Panc1 (cell line): Measurements from ENCODE around the gene MCAM. TPM values are rescaled to one million over a fixed set of nuclear protein-coding genes. Genes with fewer than 3 reads are reported as not detected.

ENCODE experiments used
- ATAC-seq: fragments of 200-7000 bp; cut with Tn5 transposase; 2 replicates; pipeline ENCODE4 v1.9.1; 2020; ENCODE audit warnings: mild to moderate bottlenecking, moderate library complexity
- BruUV-seq: library from RNA; stranded (reverse); fragments of 400-500 nt; replicated peaks from 2 replicates; lab custom pipeline; 2021; lab: Mats Ljungman, UMichigan
- CTCF ChIA-PET: fragments of 300-600 bp; sonication (Branson Sonifier 250); formaldehyde crosslinking; loops from one replicate; lab custom pipeline; 2022; ENCODE audit warnings: antibody characterized with exemption; lab: Charles Lee
- POLR2A ChIA-PET: fragments of 300-600 bp; sonication (Branson Sonifier 250); formaldehyde crosslinking; loops from one replicate; lab custom pipeline; 2022; ENCODE audit warnings: antibody characterized with exemption; lab: Charles Lee
- DNase-seq: peaks from one replicate; pipeline ENCODE4 v3.0.0-alpha.2; 2010; ENCODE audit warnings: low read depth, low spot score
- H3K27ac ChIP-seq: 2 replicates; pipeline ENCODE4 v1.5.1; 2011; ENCODE audit warnings: mild to moderate bottlenecking, low read length, inconsistent platforms
- H3K27me3 ChIP-seq: fragments of 200-500 bp; sonication (Bioruptor generic); 2 replicates; pipeline ENCODE4 v1.6.0; 2014; ENCODE audit warnings: low read length, inconsistent platforms; ENCODE audit not compliant: control insufficient read depth, insufficient read depth
- H3K36me3 ChIP-seq: fragments of 200-500 bp; sonication (Bioruptor generic); 2 replicates; pipeline ENCODE4 v1.5.1; 2014; ENCODE audit warnings: inconsistent platforms, mild to moderate bottlenecking, low read length, moderate library complexity; ENCODE audit not compliant: control insufficient read depth, insufficient read depth
- H3K4me1 ChIP-seq: 2 replicates; pipeline ENCODE4 v1.5.1; 2011; ENCODE audit warnings: inconsistent platforms, mild to moderate bottlenecking, low read length, moderate library complexity; ENCODE audit not compliant: control insufficient read depth, insufficient read depth
- H3K4me3 ChIP-seq, 2 experiments: 2 replicates each; pipeline ENCODE4 v1.5.1; 2011 to 2012; ENCODE audit warnings: low read depth in 2 of 2, low read length in 2 of 2, mild to moderate bottlenecking in 2 of 2, inconsistent platforms in 1 of 2, moderate library complexity in 1 of 2
- H3K9me3 ChIP-seq: fragments of 200-500 bp; sonication (Bioruptor generic); 2 replicates; pipeline ENCODE4 v1.5.1; 2014; ENCODE audit warnings: low read depth, mild to moderate bottlenecking, inconsistent platforms, low read length, moderate library complexity; ENCODE audit not compliant: control insufficient read depth, insufficient read depth
- CTCF ChIP-seq: fragments of 450-650 bp; IDR thresholded peaks from 2 replicates; pipeline ENCODE4 v1.5.1; 2017; ENCODE audit warnings: mild to moderate bottlenecking
- POLR2AphosphoS5 ChIP-seq: IDR thresholded peaks from 2 replicates; pipeline ENCODE4 v1.6.1; 2012; ENCODE audit warnings: mild to moderate bottlenecking, low read depth, low read length, moderate library complexity
- SIN3A ChIP-seq: IDR thresholded peaks from 2 replicates; pipeline ENCODE4 v1.6.1; 2012; ENCODE audit warnings: low read depth, mild to moderate bottlenecking, low read length, moderate library complexity, borderline replicate concordance; ENCODE audit not compliant: insufficient read depth
- TCF7L2 ChIP-seq: IDR thresholded peaks from 2 replicates; pipeline ENCODE4 v1.6.1; 2011; ENCODE audit warnings: mild to moderate bottlenecking, low read depth, low read length, inconsistent platforms
- in situ Hi-C: cut with HindIII; loops from 2 replicates; pipeline ENCODE4 v1.10.0; 2016; ENCODE audit warnings: low sequenced_read_pairs, low pct_unique_long_range_greater_than_20kb
- intact Hi-C: fragments of 100-400 bp; cut with micrococcal nuclease; formaldehyde crosslinking; loops from one replicate; pipeline ENCODE4 v1.10.0; 2022; ENCODE audit not compliant: unreplicated experiment
- total RNA-seq: library from RNA; stranded (reverse); gene quantifications from one replicate; pipeline ENCODE4 v1.2.1, GENCODE V29; 2021; ENCODE audit not compliant: unreplicated experiment
- TF ChIP-seq, protein P1 (sequence below), 2 experiments: IDR thresholded peaks; 2 replicates each; pipeline ENCODE4 v1.6.1; 2011 to 2012; ENCODE audit warnings: low read depth in 2 of 2, control low read depth in 1 of 2, low read length in 1 of 2, mild to moderate bottlenecking in 1 of 2, moderate library complexity in 1 of 2; ENCODE audit not compliant: insufficient read depth in 1 of 2

MCAM gene
- total RNA-seq, 1 experiment from 2014 or later, result 27.2 TPM

DNA sequence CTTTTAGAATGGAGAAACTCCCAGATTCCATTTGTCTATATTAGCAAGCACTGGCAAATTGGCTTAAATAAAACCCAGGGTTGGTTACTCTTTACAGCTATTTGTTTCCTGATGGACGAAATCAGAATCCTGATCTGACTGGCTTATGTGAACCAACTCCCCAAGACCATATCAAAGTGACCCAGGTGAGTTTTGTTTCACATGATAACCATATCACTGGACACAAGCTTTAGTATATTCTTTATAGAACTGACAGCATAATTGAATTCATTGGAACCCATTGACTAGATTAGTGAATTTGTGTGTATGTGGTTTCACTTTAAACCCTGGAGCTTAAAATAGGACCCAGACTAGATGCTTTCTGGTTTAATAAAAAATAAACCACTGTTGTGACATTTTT is 39.3 kb downstream of the MCAM start:
- TF ChIP-seq CTCF (no peak), TCF7L2 (no peak), SIN3A (no peak), POLR2AphosphoS5 (no peak)
- TF ChIP-seq, protein P1, sequence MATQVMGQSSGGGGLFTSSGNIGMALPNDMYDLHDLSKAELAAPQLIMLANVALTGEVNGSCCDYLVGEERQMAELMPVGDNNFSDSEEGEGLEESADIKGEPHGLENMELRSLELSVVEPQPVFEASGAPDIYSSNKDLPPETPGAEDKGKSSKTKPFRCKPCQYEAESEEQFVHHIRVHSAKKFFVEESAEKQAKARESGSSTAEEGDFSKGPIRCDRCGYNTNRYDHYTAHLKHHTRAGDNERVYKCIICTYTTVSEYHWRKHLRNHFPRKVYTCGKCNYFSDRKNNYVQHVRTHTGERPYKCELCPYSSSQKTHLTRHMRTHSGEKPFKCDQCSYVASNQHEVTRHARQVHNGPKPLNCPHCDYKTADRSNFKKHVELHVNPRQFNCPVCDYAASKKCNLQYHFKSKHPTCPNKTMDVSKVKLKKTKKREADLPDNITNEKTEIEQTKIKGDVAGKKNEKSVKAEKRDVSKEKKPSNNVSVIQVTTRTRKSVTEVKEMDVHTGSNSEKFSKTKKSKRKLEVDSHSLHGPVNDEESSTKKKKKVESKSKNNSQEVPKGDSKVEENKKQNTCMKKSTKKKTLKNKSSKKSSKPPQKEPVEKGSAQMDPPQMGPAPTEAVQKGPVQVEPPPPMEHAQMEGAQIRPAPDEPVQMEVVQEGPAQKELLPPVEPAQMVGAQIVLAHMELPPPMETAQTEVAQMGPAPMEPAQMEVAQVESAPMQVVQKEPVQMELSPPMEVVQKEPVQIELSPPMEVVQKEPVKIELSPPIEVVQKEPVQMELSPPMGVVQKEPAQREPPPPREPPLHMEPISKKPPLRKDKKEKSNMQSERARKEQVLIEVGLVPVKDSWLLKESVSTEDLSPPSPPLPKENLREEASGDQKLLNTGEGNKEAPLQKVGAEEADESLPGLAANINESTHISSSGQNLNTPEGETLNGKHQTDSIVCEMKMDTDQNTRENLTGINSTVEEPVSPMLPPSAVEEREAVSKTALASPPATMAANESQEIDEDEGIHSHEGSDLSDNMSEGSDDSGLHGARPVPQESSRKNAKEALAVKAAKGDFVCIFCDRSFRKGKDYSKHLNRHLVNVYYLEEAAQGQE (IDR thresholded peaks at IDR 0.05; ENCODE audit: insufficient read depth in 1 of 2, low read depth in 2 of 2, low read length in 1 of 2), result no peak
- Histone ChIP-seq H3K9me3 (no peaks in the 10 kb centered on the region), H3K4me1 (no peaks in the 10 kb centered on the region), H3K27ac (no peak overlapping the region), H3K36me3 (peaks cover 24% of the 10 kb centered on the region; the same call in 1 of the 2 replicates), H3K4me3 (no peak overlapping the region), H3K27me3 (no peaks in the 10 kb centered on the region)
- intact Hi-C loops (no loop called here), in situ Hi-C loops (no loop called here)
- ChIA-PET CTCF (interaction anchor here (1.1 kb wide), 1 partner anchor 81 kb away, joined by 3 read pairs; no protein-coding TSS in a partner anchor), POLR2A (no interaction called here)
- BruUV-seq, result TSS peak; percentile 42
- DNase-seq (no peak), ATAC-seq (no peak)

DNA sequence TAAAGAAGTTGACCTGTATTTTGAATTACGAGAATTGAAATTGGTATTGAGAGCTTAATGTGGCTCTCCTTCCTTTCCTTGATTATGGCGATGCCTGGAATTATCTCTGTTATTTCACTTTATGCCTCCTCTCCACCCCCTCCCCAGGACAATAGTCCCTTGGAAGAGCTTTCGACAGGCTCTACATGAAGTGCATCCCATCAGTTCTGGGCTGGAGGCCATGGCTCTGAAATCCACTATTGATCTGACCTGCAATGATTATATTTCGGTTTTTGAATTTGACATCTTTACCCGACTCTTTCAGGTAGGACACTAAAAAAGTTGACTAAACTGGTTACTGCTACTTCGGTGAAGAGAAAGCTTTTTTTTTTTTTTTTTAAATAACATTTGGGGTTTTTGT is 43.2 kb downstream of the MCAM start:
- intact Hi-C loops (no loop called here), in situ Hi-C loops (no loop called here)
- CTCF ChIA-PET, result no interaction called here
- TF ChIP-seq, protein P1 (IDR thresholded peaks at IDR 0.05; ENCODE audit: insufficient read depth in 1 of 2, low read depth in 2 of 2, low read length in 1 of 2), result no peak
- no peak for TF ChIP-seq CTCF
- TF ChIP-seq POLR2AphosphoS5, result no peak
- TF ChIP-seq SIN3A, result no peak
- TF ChIP-seq TCF7L2, result no peak
- Histone ChIP-seq H3K4me3 (no peak overlapping the region), H3K36me3 (peaks cover 17% of the 10 kb centered on the region; the same call in 1 of the 2 replicates), H3K27me3 (no peaks in the 10 kb centered on the region), H3K9me3 (no peaks in the 10 kb centered on the region), H3K4me1 (no peaks in the 10 kb centered on the region), H3K27ac (no peak overlapping the region)
- no TSS peak for BruUV-seq
- no peak for ATAC-seq
- DNase-seq, result no peak
- POLR2A ChIA-PET, result interaction anchor here (0.6 kb wide), 1 partner anchor 58 kb away, joined by 6 read pairs; no protein-coding TSS in a partner anchor
